ENCODE measurements around the gene ARMC12. TPM values are rescaled to one million over a fixed set of nuclear protein-coding genes. Genes with fewer than 3 reads are reported as not detected.
A peak's percentile ranks its signal among the peaks of the same experiment; 100 is the strongest.

ARMC12 gene
- total and polyA plus RNA-seq, 10 of the 15 experiments (the other 5 are each of a cell fraction or from before 2014, with no cell fraction given): 0.10 to 1.6 (median 0.62) TPM

DNA sequence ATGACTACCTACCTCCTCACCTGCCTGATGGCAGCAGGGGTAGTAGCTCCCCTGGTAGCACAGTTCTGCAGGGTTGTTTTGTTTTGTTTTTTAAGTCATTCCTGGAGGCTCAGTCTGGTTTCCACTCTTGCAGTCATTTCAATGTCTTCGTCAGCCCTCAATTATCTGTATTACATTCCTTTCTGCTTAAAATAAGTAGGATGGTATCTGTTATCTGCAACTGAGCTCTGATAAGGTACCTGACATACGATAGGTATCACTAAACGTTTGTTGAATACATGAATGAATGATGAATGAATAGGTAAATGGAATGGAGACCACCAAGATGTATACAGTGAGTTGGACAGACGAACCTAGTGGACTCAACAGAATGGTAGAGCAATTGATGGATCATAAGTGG lies 32.4 kb downstream of the ARMC12 start:
- H3K27me3 ChIP-seq (replicated peaks in 1 of 2; ENCODE audit: control insufficient read depth in 2 of 2, insufficient read depth in 2 of 2, low read length in 1 of 2): no peaks in the 10 kb centered on the region; a peak in 1 of 4 replicates
- in situ Hi-C loops (cut with MboI) (no loop called here), intact Hi-C loops (cut with micrococcal nuclease; ENCODE audit: unreplicated experiment) (no loop called here)
- SMC1A ChIA-PET (ENCODE audit: uncharacterized antibody, unreplicated experiment): no interaction called here
- no peak for ATAC-seq
- no peak for TF ChIP-seq NBN (IDR thresholded peaks at IDR 0.05)
- no peak for TF ChIP-seq RELA (IDR thresholded peaks at IDR 0.05; ENCODE audit: borderline replicate concordance, partially characterized antibody)
- TF ChIP-seq ZNF217 (IDR thresholded peaks at IDR 0.05): no peak
- TF ChIP-seq, protein P1, sequence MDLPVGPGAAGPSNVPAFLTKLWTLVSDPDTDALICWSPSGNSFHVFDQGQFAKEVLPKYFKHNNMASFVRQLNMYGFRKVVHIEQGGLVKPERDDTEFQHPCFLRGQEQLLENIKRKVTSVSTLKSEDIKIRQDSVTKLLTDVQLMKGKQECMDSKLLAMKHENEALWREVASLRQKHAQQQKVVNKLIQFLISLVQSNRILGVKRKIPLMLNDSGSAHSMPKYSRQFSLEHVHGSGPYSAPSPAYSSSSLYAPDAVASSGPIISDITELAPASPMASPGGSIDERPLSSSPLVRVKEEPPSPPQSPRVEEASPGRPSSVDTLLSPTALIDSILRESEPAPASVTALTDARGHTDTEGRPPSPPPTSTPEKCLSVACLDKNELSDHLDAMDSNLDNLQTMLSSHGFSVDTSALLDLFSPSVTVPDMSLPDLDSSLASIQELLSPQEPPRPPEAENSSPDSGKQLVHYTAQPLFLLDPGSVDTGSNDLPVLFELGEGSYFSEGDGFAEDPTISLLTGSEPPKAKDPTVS (IDR thresholded peaks at IDR 0.05; ENCODE audit: low read depth, low read length): no peak
- TF ChIP-seq HDAC6 (IDR thresholded peaks at IDR 0.05; ENCODE audit: unreplicated experiment): no peak
- H3K9ac ChIP-seq (ENCODE audit: control insufficient read depth, insufficient read depth, low read length): no peak overlapping the region
- H3K79me2 ChIP-seq (ENCODE audit: control insufficient read depth, insufficient read depth, low read length): no peaks in the 10 kb centered on the region
- no peak overlapping the region for H3K4me3 ChIP-seq
- BruUV-seq (replicated peaks): no TSS peak
- no peak overlapping the region for H3K4me2 ChIP-seq (ENCODE audit: control insufficient read depth, insufficient read depth)
- RAD21 ChIA-PET (ENCODE audit: unreplicated experiment): interaction anchor here (0.5 kb wide), 1 partner anchor 306 kb away, joined by 3 read pairs; no protein-coding TSS in a partner anchor
- no peaks in the 10 kb centered on the region for H4K20me1 ChIP-seq (ENCODE audit: control insufficient read depth, insufficient read depth)
- H3K4me1 ChIP-seq (ENCODE audit: control insufficient read depth, insufficient read depth, low read length): peaks cover 11% of the 10 kb centered on the region
- no peak overlapping the region for H2AFZ ChIP-seq (ENCODE audit: control insufficient read depth, low read depth, low read length)
- H3K36me3 ChIP-seq (ENCODE audit: control insufficient read depth in 2 of 2, insufficient read depth in 2 of 2, low read length in 1 of 2): no peaks in the 10 kb centered on the region
- DNase-seq (ENCODE audit: low read depth, low spot score): no peak
- no peak for FAIRE-seq
- no peaks in the 10 kb centered on the region for H3K9me3 ChIP-seq (replicated peaks; ENCODE audit: control insufficient read depth, insufficient read depth, low read length)
- CTCF ChIA-PET: interaction anchor here (1.5 to 3.0 kb wide), 2 partner anchors 11 to 32 kb away, joined by 4 to 16 read pairs; partner anchors contain the start of gene ARMC12
- POLR2A ChIA-PET: no interaction called here
- WGBS (ENCODE audit: insufficient coverage, insufficient replicate concordance, low lambda C conversion rate, missing lambda C conversion rate): 29% methylated on average over 4 of the region's 4 CpGs
- H3K27ac ChIP-seq (ENCODE audit: control insufficient read depth, insufficient read depth): no peak overlapping the region

DNA sequence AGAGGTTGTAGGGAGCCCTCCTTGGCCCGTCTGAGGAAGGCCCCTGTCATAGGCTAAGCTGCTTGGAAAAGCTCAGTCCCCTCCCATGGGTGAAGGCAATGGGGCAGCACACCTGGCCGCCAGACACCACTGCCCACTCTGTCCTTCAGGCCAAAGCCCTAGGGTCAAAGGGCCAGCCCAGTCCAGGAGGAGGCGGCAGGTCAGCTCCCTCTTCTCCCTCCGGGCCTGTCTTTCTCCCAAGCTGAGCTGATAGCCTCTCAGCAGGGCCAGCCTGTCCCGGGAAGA lies 34.5 kb downstream of the ARMC12 start:
- ChIA-PET CTCF (no interaction called here), RAD21 (ENCODE audit: unreplicated experiment) (interaction anchor here (1.0 kb wide), 1 partner anchor 64 kb away, joined by 3 read pairs; no protein-coding TSS in a partner anchor), POLR2A (no interaction called here), SMC1A (ENCODE audit: uncharacterized antibody, unreplicated experiment) (interaction anchor here (2.0 kb wide), 1 partner anchor 35 kb away, joined by 5 read pairs; the partner anchor contains the start of gene ARMC12)
- TF ChIP-seq TCF12 (IDR thresholded peaks at IDR 0.05; ENCODE audit: low read depth, low read length): no peak
- in situ Hi-C loops (cut with MboI): no loop called here
- ATAC-seq (peak; percentile 17; the same call in 2 of the 3 replicates), DNase-seq (ENCODE audit: low read depth, low spot score) (no peak), FAIRE-seq (no peak)
- H3K27ac ChIP-seq (ENCODE audit: control insufficient read depth, insufficient read depth): no peak overlapping the region
- intact Hi-C loops (cut with micrococcal nuclease; ENCODE audit: unreplicated experiment): no loop called here
- H3K4me3 ChIP-seq: no peak overlapping the region
- no peaks in the 10 kb centered on the region for H3K79me2 ChIP-seq (ENCODE audit: control insufficient read depth, insufficient read depth, low read length)
- BruUV-seq (replicated peaks): no TSS peak
- peak overlapping the region; percentile 61 for H3K4me2 ChIP-seq (ENCODE audit: control insufficient read depth, insufficient read depth)
- no peak overlapping the region for H3K9ac ChIP-seq (ENCODE audit: control insufficient read depth, insufficient read depth, low read length)
- peaks cover 11% of the 10 kb centered on the region for H3K4me1 ChIP-seq (ENCODE audit: control insufficient read depth, insufficient read depth, low read length)
- 36% methylated on average over 5 of the region's 5 CpGs for WGBS (ENCODE audit: insufficient coverage, insufficient replicate concordance, low lambda C conversion rate, missing lambda C conversion rate)
- H3K36me3 ChIP-seq (ENCODE audit: control insufficient read depth in 2 of 2, insufficient read depth in 2 of 2, low read length in 1 of 2): no peaks in the 10 kb centered on the region
- H3K27me3 ChIP-seq (replicated peaks in 1 of 2; ENCODE audit: control insufficient read depth in 2 of 2, insufficient read depth in 2 of 2, low read length in 1 of 2): no peaks in the 10 kb centered on the region
- H2AFZ ChIP-seq (ENCODE audit: control insufficient read depth, low read depth, low read length): peak overlapping the region; percentile 64; the same call in 1 of the 2 replicates
- H4K20me1 ChIP-seq (ENCODE audit: control insufficient read depth, insufficient read depth): no peaks in the 10 kb centered on the region
- no peaks in the 10 kb centered on the region for H3K9me3 ChIP-seq (replicated peaks; ENCODE audit: control insufficient read depth, insufficient read depth, low read length)

Measured in GM12878 (cell line).